HL-60 (cell line): ENCODE measurements around the gene FAM83F.

ENCODE experiments used
- DNase-seq, 2 experiments: peaks; one replicate each; pipeline ENCODE4 v3.0.0-alpha.2; 2010 to 2020; ENCODE audit warnings: low read depth in 1 of 2, low spot score in 1 of 2
- H3K27ac ChIP-seq: fragments of 250-450 bp; sonication (Bioruptor Pico); replicated peaks from 2 replicates; pipeline ENCODE4 v1.5.1; 2020; ENCODE audit warnings: mild to moderate bottlenecking, moderate library complexity
- H3K27me3 ChIP-seq: fragments of 250-450 bp; sonication (Bioruptor Pico); 2 replicates; pipeline ENCODE4 v1.5.1; 2021; ENCODE audit warnings: mild to moderate bottlenecking, moderate library complexity; ENCODE audit not compliant: insufficient read depth, poor library complexity, severe bottlenecking
- H3K4me3 ChIP-seq: replicated peaks from 2 replicates; pipeline ENCODE4 v1.5.1; 2011; ENCODE audit warnings: mild to moderate bottlenecking, control low read depth, low read length; ENCODE audit not compliant: insufficient read depth
- CTCF ChIP-seq: IDR thresholded peaks from one replicate; pipeline ENCODE4 v1.5.1; 2011; ENCODE audit warnings: low read length, control low read depth, inconsistent platforms; ENCODE audit not compliant: insufficient read depth
- GABPA ChIP-seq: IDR thresholded peaks from 2 replicates; pipeline ENCODE4 v1.6.1; 2012; ENCODE audit warnings: low read depth
- POLR2AphosphoS5 ChIP-seq: IDR thresholded peaks from 2 replicates; pipeline ENCODE4 v1.6.1; 2012; ENCODE audit warnings: low read depth
- REST ChIP-seq: IDR thresholded peaks from 2 replicates; pipeline ENCODE4 v1.6.1; 2012; ENCODE audit warnings: low read depth; ENCODE audit not compliant: insufficient replicate concordance
- SPI1 ChIP-seq: IDR thresholded peaks from 2 replicates; pipeline ENCODE4 v1.6.1; 2012; ENCODE audit warnings: low read depth, mild to moderate bottlenecking, borderline replicate concordance

The FAM83F gene

GRCh38 chr22:39954584-39955055, 40.1 kb upstream of the FAM83F start:
- H3K27ac ChIP-seq = no peak overlapping the region
- TF ChIP-seq REST (no peak), CTCF (no peak), POLR2AphosphoS5 (no peak), SPI1 (no peak), GABPA (no peak)
- DNase-seq = no peak
- no peaks in the 10 kb centered on the region for H3K27me3 ChIP-seq
- no peak overlapping the region for H3K4me3 ChIP-seq

- Histone ChIP-seq H3K27me3 (no peaks in the 10 kb centered on the region), H3K4me3 (no peak overlapping the region), H3K27ac (no peak overlapping the region)
- no peak for DNase-seq
- no peak for TF ChIP-seq GABPA
- no peak for TF ChIP-seq POLR2AphosphoS5
- no peak for TF ChIP-seq CTCF
- TF ChIP-seq REST = no peak
- TF ChIP-seq SPI1 = no peak
Observed at GRCh38 chr22:39955675-39956074, 39.1 kb upstream of the FAM83F start.

GRCh38 chr22:39956932-39957664, 37.7 kb upstream of the FAM83F start:
- peak in 1 of 2 experiments; percentile 51 for DNase-seq

More at GRCh38 chr22:39956932-39957664, 37.7 kb upstream of the FAM83F start:
- no peak overlapping the region for H3K27ac ChIP-seq
- no peaks in the 10 kb centered on the region for H3K27me3 ChIP-seq
- no peak overlapping the region for H3K4me3 ChIP-seq
- TF ChIP-seq CTCF (no peak), SPI1 (peak; percentile 69), REST (no peak), GABPA (no peak), POLR2AphosphoS5 (peak; percentile 50; the same call in 1 of the 2 replicates)
